Measurements from ENCODE around the gene PPFIA4. TPM values are rescaled to one million over a fixed set of nuclear protein-coding genes. Genes with fewer than 3 reads are reported as not detected.

PPFIA4 gene
- polyA plus RNA-seq, 1 of the 3 experiments (the other 2 are of a cell fraction), result 4.4 TPM

DNA sequence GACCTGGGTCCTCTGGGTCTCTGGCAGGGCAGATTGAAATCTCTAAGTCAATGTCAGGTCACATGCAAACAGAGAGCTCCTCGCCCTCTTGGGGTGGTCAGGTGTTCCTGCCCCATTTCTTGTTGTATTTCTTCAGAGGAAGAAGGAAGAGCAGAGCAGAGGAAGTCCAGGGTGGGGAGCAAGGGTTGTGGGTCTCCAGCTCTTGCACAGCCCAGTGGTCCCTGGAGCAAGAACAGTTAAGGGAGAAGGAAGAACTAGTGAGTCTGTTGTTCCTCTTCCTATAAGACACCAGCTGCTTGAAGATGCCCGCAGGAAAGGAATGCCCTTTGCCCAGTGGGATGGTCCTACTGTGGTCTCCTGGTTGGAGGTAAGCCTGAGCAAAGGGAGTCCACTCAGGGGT, 33.2 kb downstream of the PPFIA4 start:
- Histone ChIP-seq H3K36me3 (replicated peaks in 1 of 2; ENCODE audit: control insufficient read depth in 1 of 2, insufficient read depth in 2 of 2, low read length in 1 of 2) (no peaks in the 10 kb centered on the region), H3K9ac (no peak overlapping the region), H3K4me1 (ENCODE audit: control insufficient read depth in 1 of 2, insufficient read depth in 2 of 2, low read depth in 1 of 2, low read length in 1 of 2) (peaks cover 0 to 21% of the 10 kb centered on the region in 2 experiments; a peak in 1 of 4 replicates), H3K79me2 (ENCODE audit: insufficient read depth) (no peaks in the 10 kb centered on the region), H3K9me3 (no peaks in the 10 kb centered on the region), H4K20me1 (ENCODE audit: insufficient read depth) (no peaks in the 10 kb centered on the region), H3F3A (replicated peaks; ENCODE audit: insufficient read depth) (no peaks in the 10 kb centered on the region), H3K27me3 (ENCODE audit: insufficient read depth) (no peaks in the 10 kb centered on the region), H3K4me3 (ENCODE audit: low read depth in 2 of 2, low read length in 1 of 2) (no peak overlapping the region), H3K4me2 (no peak overlapping the region), H3K9me2 (no peaks in the 10 kb centered on the region), H3K27ac (ENCODE audit: low read depth in 2 of 2, low read length in 1 of 2) (no peak overlapping the region), H2AFZ (ENCODE audit: low read depth) (no peak overlapping the region)
- no peak for DNase-seq
- ChIA-PET POLR2A (no interaction called here), CTCF (interaction anchor here (1.0 to 13.2 kb wide), 5 partner anchors 18 to 208 kb away, joined by 3 to 131 read pairs (median 10); no protein-coding TSS in a partner anchor)
- WGBS (ENCODE audit: low lambda C conversion rate), result 64% methylated on average over 2 of the region's 2 CpGs
- TF ChIP-seq JUND (IDR thresholded peaks at IDR 0.05) (no peak), EZH2phosphoT487 (IDR thresholded peaks at IDR 0.05; ENCODE audit: borderline replicate concordance, low read depth) (no peak), EP300 (IDR thresholded peaks at IDR 0.05; ENCODE audit: borderline replicate concordance in 1 of 2, low read depth in 1 of 2, low read length in 1 of 2) (no peak)
- TF ChIP-seq, protein P1, sequence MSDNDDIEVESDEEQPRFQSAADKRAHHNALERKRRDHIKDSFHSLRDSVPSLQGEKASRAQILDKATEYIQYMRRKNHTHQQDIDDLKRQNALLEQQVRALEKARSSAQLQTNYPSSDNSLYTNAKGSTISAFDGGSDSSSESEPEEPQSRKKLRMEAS (IDR thresholded peaks at IDR 0.05; ENCODE audit: low read depth), result no peak

DNA sequence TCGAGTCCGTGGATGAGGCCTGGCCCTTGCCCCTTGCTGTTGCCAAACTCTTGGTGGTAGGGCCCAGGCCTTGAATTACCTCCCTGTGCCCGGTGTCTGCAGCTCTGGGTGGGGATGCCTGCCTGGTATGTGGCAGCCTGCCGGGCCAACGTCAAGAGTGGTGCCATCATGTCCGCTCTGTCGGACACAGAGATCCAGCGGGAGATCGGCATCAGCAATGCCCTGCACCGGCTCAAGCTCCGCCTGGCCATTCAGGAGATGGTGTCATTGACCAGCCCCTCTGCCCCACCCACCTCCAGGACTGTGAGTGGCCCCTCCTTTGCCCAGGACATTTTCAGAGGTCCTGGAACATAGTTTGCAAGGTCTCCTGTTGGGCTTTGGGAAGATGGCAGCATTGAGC, 33.8 kb downstream of the PPFIA4 start:
- no peak overlapping the region for H2AFZ ChIP-seq (ENCODE audit: low read depth)
- no peaks in the 10 kb centered on the region for H3K9me3 ChIP-seq
- no peaks in the 10 kb centered on the region for H4K20me1 ChIP-seq (ENCODE audit: insufficient read depth)
- no peak overlapping the region for H3K4me3 ChIP-seq (ENCODE audit: low read depth in 2 of 2, low read length in 1 of 2)
- no peaks in the 10 kb centered on the region for H3F3A ChIP-seq (replicated peaks; ENCODE audit: insufficient read depth)
- ChIA-PET POLR2A (no interaction called here), CTCF (interaction anchor here (1.0 to 13.2 kb wide), 4 partner anchors 19 to 207 kb away, joined by 3 to 131 read pairs (median 31); no protein-coding TSS in a partner anchor)
- no peak overlapping the region for H3K27ac ChIP-seq (ENCODE audit: low read depth in 2 of 2, low read length in 1 of 2)
- H3K4me2 ChIP-seq, result no peak overlapping the region
- no peak overlapping the region for H3K9ac ChIP-seq
- no peaks in the 10 kb centered on the region for H3K36me3 ChIP-seq (replicated peaks in 1 of 2; ENCODE audit: control insufficient read depth in 1 of 2, insufficient read depth in 2 of 2, low read length in 1 of 2)
- H3K79me2 ChIP-seq (ENCODE audit: insufficient read depth), result no peaks in the 10 kb centered on the region
- WGBS (ENCODE audit: low lambda C conversion rate), result 84% methylated on average over 9 of the region's 11 CpGs
- no peak for DNase-seq
- H3K9me2 ChIP-seq, result no peaks in the 10 kb centered on the region
- no peaks in the 10 kb centered on the region for H3K27me3 ChIP-seq (ENCODE audit: insufficient read depth)
- H3K4me1 ChIP-seq (ENCODE audit: control insufficient read depth in 1 of 2, insufficient read depth in 2 of 2, low read depth in 1 of 2, low read length in 1 of 2), result peaks cover 0 to 21% of the 10 kb centered on the region in 2 experiments; a peak in 1 of 4 replicates
- no peak for TF ChIP-seq ELF1 (IDR thresholded peaks at IDR 0.05)
- TF ChIP-seq TCF12 (IDR thresholded peaks at IDR 0.05), result no peak
- no peak for TF ChIP-seq IRF3 (IDR thresholded peaks at IDR 0.05; ENCODE audit: low read depth, low read length)
- TF ChIP-seq FOXJ3 (CRISPR knock-in tag; IDR thresholded peaks at IDR 0.05), result no peak
- TF ChIP-seq RFX5 (IDR thresholded peaks at IDR 0.05; ENCODE audit: low read length), result no peak
- TF ChIP-seq, protein P1 (IDR thresholded peaks at IDR 0.05; ENCODE audit: low read depth), result no peak
- no peak for TF ChIP-seq FOXM1 (IDR thresholded peaks at IDR 0.05; ENCODE audit: low read depth)
- no peak for TF ChIP-seq NRF1 (IDR thresholded peaks at IDR 0.05; ENCODE audit: low read depth, low read length)
- TF ChIP-seq, protein P2, sequence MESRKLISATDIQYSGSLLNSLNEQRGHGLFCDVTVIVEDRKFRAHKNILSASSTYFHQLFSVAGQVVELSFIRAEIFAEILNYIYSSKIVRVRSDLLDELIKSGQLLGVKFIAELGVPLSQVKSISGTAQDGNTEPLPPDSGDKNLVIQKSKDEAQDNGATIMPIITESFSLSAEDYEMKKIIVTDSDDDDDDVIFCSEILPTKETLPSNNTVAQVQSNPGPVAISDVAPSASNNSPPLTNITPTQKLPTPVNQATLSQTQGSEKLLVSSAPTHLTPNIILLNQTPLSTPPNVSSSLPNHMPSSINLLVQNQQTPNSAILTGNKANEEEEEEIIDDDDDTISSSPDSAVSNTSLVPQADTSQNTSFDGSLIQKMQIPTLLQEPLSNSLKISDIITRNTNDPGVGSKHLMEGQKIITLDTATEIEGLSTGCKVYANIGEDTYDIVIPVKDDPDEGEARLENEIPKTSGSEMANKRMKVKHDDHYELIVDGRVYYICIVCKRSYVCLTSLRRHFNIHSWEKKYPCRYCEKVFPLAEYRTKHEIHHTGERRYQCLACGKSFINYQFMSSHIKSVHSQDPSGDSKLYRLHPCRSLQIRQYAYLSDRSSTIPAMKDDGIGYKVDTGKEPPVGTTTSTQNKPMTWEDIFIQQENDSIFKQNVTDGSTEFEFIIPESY (IDR thresholded peaks at IDR 0.05; ENCODE audit: borderline replicate concordance, low read depth), result no peak
- no peak for TF ChIP-seq CTCF (IDR thresholded peaks at IDR 0.05)
- no peak for TF ChIP-seq REST (IDR thresholded peaks at IDR 0.05; ENCODE audit: low read depth, low read length)
- no peak for TF ChIP-seq POLR2AphosphoS5 (IDR thresholded peaks at IDR 0.05; ENCODE audit: low read depth, low read length)
- no peak for TF ChIP-seq JUND (IDR thresholded peaks at IDR 0.05)
- TF ChIP-seq GABPA (IDR thresholded peaks at IDR 0.05; ENCODE audit: low read depth), result no peak
- TF ChIP-seq RXRA (IDR thresholded peaks at IDR 0.05; ENCODE audit: borderline replicate concordance, low read depth), result no peak
- TF ChIP-seq SMC3 (IDR thresholded peaks at IDR 0.05; ENCODE audit: low read depth, low read length), result no peak
- TF ChIP-seq FOSL2 (IDR thresholded peaks at IDR 0.05; ENCODE audit: borderline replicate concordance, low read depth), result no peak
